GM18498 (cell line): ENCODE results near the gene WDR81.
"Not testable (repeated sequence)": the region's sequence is repeated elsewhere in the genome, so short reads cannot be mapped to it uniquely, and the experiment has no call there.

ENCODE experiments used
- ATAC-seq: cut with Tn5 transposase; IDR thresholded peaks from one replicate; pipeline ENCODE4 v1.9.1; 2021; ENCODE audit warnings: mild to moderate bottlenecking, moderate library complexity; ENCODE audit not compliant: unreplicated experiment

WDR81 gene

GRCh38 chr17:1730326-1731193, 6.1 kb downstream of the WDR81 start:
- ATAC-seq, result no peak

- no peak for ATAC-seq
Measured at GRCh38 chr17:1731194-1731506, 6.6 kb downstream of the WDR81 start.

GRCh38 chr17:1732241-1732832, 7.8 kb downstream of the WDR81 start:
- ATAC-seq, result no peak

DNA sequence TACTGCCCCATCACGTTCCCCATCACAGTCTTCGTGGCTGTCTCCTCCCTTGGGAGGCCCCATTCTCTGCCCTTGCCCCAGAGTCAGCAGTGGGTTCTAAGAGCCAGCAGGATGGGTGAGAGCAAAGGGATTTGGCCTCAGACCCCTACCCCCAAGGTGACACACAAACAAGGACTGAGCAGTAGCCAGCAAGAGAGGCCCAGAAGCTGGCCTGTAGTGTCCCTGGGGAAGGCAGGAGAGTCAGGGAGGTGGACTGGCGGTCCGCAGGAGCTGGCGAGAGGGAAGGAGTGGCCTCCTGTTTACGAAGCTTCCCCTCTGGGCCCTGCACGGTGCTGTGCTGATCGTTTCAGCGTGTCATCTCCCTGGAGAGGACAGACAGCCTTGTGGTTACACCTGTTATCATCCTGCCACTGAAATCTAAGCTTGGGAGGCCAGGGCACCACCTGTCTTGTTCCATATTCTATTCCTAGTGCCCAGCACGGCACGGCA, 8.4 kb downstream of the WDR81 start:
- no peak for ATAC-seq

- no peak for ATAC-seq
Measured at GRCh38 chr17:1733759-1734158, 9.3 kb downstream of the WDR81 start.

- ATAC-seq, result no peak
Measured at GRCh38 chr17:1735418-1735817, 10.9 kb downstream of the WDR81 start.

DNA sequence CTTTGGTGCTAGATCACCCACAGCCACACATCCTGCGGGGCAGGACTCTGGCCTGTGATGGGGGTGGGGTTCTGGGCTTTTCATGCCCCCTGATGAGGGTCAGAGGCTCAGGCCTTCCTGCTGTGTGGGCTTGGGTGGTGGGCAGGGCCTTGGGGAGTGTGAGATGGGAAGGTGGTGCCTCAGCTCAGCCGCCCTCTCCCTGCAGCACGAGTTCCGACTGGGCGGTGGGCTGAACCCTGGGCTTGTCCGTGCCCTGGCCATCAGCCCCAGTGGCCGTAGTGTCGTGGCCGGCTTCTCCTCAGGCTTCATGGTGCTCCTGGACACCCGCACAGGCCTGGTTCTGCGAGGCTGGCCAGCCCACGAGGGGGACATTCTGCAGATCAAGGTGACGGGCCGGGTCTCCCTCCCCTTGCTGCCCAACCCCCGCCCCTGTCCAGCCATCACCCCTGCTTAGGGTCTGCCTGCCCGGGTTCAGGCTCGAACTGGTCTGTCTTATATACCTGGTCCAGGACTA, 11.4 kb downstream of the WDR81 start:
- no peak for ATAC-seq

GRCh38 chr17:1736348-1737281, 12.1 kb downstream of the WDR81 start:
- ATAC-seq, result no peak

GRCh38 chr17:1737531-1738291, 13.2 kb downstream of the WDR81 start:
- ATAC-seq, result no peak

GRCh38 chr17:1741899-1742298, 17.4 kb downstream of the WDR81 start:
- ATAC-seq, result not testable (repeated sequence)

DNA sequence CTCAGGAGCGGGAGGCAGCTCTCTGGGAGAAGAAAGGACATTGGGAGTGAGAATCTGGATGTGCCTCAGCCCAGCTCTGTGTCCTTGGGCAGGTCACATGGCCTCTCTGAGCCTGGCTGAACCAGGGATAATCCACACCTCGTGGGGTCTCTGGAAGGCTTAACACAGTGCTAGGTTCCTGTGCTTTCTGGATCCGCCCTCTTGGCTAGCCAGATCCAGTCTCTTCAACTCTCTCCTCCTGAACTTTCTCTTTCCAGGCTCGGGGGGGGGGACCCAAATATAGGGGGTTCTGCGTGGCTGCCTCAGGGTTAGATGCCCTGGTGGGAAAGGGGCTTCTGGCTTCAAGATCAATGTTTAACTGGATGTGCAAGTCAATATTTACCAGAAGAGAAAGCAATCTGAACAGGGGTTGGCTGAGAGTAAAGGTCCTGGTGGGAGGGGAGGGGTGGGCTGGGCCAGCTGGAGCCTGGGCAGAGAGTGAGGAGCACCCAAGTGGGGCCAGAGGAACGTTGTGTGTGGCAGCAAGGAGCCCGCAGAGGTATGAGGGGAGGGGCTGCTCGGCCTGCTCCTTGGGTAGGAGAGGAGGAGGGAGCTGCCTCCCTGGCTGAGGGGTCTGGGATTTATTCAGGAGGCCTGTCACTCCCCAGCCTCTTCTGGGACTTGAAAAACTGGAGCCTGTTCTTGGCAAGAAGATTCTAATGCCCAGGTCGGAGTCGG, 18.0 kb downstream of the WDR81 start, which contains the start of gene SERPINF2:
TSS of gene SERPINF2 (plus strand) at position 501 of the 717 bp plus-strand sequence. CDS start 2,125 bp downstream, outside the sequence.
- no peak for ATAC-seq

DNA sequence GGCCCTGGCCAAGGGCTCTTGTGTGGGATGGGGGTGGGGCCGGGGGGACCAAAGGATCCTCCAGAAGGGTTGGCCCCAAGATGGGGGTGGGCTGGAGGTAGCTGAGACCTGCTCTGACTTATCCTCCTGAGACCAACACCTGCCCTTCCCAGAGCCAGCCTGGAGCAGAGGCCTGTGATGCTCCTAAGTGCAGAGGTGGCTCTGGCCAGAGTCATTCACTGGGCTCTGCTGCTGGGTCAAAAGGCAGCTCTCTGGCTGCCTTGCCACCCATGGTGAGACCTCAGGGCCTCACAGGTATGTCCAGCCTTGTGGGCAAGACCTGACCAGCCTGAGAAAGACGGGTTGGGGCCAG, 18.6 kb downstream of the WDR81 start:
- no peak for ATAC-seq

DNA sequence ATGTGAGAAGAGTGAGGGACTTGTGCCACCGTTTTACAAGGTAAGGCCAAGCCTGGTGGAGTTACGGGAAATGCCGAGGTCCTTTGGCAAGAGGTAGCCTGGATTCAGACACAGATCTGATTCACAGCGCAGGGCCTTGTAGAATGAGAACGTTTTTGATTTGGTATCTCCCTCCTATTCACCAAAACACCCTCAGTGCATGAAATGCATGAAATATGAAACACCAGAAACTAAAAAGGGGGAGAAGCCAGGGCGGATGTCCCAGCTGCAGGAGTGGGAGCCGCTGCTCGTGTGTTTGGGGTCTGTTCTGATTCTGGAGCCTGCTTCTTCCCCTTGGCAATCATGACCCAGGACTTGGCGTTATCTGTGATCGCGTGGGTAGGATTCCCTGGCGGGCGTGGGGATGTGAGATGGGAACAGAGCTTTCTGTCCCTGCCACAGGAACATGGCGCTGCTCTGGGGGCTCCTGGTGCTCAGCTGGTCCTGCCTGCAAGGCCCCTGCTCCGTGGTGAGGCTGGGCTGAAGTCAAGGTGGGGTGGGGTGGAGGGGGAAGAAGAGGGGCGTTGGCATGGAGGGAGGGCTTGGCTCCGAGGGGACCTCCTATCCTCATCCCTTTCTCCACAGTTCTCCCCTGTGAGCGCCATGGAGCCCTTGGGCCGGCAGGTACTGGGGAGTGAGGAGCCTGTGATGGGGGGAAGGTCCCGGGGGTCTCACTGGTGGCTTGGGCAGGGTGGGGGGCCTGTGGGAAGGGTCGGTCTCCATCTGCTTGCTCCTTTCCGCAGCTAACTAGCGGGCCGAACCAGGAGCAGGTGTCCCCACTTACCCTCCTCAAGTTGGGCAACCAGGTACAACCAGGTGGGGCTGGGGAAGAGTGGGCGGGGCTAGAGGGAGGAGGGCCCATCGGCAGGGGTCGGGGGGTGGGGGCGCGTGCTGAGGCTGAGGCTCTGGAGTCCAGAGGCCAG, 20.3 kb downstream of the WDR81 start:
- ATAC-seq, result no peak

DNA sequence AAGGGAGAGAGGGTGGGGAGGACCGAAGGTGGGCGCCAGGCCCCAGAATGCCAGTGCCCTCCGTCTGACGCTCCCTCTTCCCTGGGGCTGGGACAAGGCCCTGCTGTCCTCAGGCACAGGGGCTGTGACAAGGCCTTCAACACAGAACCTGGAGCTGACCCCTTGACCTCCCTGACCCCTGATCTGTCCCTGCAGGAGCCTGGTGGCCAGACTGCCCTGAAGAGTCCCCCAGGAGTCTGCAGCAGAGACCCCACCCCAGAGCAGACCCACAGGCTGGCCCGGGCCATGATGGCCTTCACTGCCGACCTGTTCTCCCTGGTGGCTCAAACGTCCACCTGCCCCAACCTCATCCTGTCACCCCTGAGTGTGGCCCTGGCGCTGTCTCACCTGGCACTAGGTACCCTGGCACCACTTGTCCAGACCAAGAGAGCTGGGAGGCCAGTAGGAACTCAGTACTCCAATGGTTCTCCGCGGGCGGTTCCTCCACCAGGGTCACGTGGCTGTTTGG, 21.1 kb downstream of the WDR81 start:
- ATAC-seq, result no peak

GRCh38 chr17:1746975-1747543, 22.6 kb downstream of the WDR81 start:
- ATAC-seq, result no peak

GRCh38 chr17:1750628-1751027, 26.1 kb downstream of the WDR81 start:
- no peak for ATAC-seq

DNA sequence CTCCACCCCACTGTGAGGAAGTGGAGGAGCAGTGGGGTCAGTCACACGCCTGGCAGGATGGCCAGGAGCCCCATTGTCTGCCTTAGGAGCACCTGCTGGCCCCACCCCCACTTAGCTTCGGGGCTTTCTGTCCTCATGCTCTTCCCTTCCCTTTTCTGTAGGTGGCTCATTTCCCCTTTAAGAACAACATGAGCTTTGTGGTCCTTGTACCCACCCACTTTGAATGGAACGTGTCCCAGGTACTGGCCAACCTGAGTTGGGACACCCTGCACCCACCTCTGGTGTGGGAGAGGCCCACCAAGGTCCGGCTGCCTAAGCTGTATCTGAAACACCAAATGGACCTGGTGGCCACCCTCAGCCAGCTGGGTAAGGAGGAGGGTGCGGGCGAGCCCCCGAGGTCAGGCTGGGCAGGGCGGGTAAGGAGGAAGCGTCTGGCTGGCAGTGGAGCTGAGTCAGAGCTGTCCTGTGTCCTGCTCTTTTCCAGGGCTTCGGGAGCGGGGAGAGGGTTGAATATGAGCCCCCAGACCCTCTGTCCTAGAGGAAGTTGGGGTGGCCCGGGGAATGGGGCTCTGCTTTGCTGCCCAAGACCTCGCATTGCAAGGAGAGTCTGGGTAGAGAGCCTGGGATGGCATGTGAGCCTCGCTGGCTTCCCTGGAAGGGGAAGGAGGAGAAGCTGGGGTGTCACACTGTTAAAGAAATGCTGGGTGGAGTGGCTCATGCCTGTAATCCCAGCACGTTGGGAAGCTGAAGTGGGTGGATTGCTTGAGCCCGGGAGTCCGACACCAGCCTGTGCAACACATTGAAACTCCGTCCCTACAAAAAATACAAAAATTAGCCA, 28.1 kb downstream of the WDR81 start:
- no peak for ATAC-seq
